HG03521 (cell line): ENCODE data around the gene DMWD.

Experiments used
- ATAC-seq: cut with Tn5 transposase; IDR thresholded peaks from one replicate; pipeline ENCODE4 v1.9.1; 2021; ENCODE audit warnings: mild to moderate bottlenecking, moderate library complexity; ENCODE audit not compliant: unreplicated experiment

The DMWD gene

GRCh38 chr19:45789035-45789786, 3.4 kb downstream of the DMWD start:
- no peak for ATAC-seq

- ATAC-seq = no peak
These were observed 6.1 kb downstream of the DMWD start for GRCh38 chr19:45786533-45786894.

- ATAC-seq = no peak
These were observed 6.7 kb downstream of the DMWD start for GRCh38 chr19:45785781-45786532.

GRCh38 chr19:45785097-45785496, 7.5 kb downstream of the DMWD start:
- ATAC-seq = no peak

- no peak for ATAC-seq
These were observed 8.5 kb downstream of the DMWD start for GRCh38 chr19:45784096-45784495.

GRCh38 chr19:45782820-45783785, 9.5 kb downstream of the DMWD start:
- ATAC-seq = no peak

GRCh38 chr19:45782162-45782691, 10.4 kb downstream of the DMWD start, which contains the start of gene DMPK:
Gene DMPK, minus strand, starts transcription at chr19:45782490. Its CDS starts 138 bp downstream, at chr19:45782352.
- ATAC-seq = no peak

- no peak for ATAC-seq
These were observed 11.2 kb downstream of the DMWD start for GRCh38 chr19:45781214-45782161.

GRCh38 chr19:45780448-45781213, 12.0 kb downstream of the DMWD start:
- ATAC-seq = no peak

- ATAC-seq = no peak
These were observed 12.5 kb downstream of the DMWD start for GRCh38 chr19:45780146-45780447.

GRCh38 chr19:45779231-45780145, 13.2 kb downstream of the DMWD start:
- peak; percentile 70 for ATAC-seq

GRCh38 chr19:45778010-45778661, 14.5 kb downstream of the DMWD start:
- ATAC-seq = no peak

GRCh38 chr19:45777395-45777961, 15.2 kb downstream of the DMWD start:
- no peak for ATAC-seq

GRCh38 chr19:45774765-45775164, 17.9 kb downstream of the DMWD start:
- ATAC-seq = no peak

- no peak for ATAC-seq
These were observed 19.3 kb downstream of the DMWD start for GRCh38 chr19:45773384-45773783.

- no peak for ATAC-seq
These were observed 19.7 kb downstream of the DMWD start for GRCh38 chr19:45772912-45773311.

GRCh38 chr19:45772130-45772840, 20.4 kb downstream of the DMWD start:
- no peak for ATAC-seq
